ENCODE data around the gene CSMD2.

The CSMD2 gene

Small RNA genes lying within 50 kb of the gene (small RNA-seq; reads per million reads assigned to genes)
- 0.63 reads per million for gene RNA5SP42

Measured in skeletal muscle satellite cell (primary cell).